Measurements from ENCODE around the gene VPREB3.

- TF ChIP-seq CTCF (IDR thresholded peaks at IDR 0.05) (no peak), POLR2A (IDR thresholded peaks at IDR 0.05) (no peak)
Measured at GRCh38 chr22:23769321-23769965, 15.2 kb upstream of the VPREB3 start.

Data from stomach (tissue), 4 donors.